Liver (tissue), 9 donors: ENCODE data around the gene SIL1. TPM values are rescaled to one million over a fixed set of nuclear protein-coding genes. Genes with fewer than 3 reads are reported as not detected.

Experiments
- DNase-seq: peaks from one replicate; pipeline ENCODE4 v3.0.0-alpha.2; 2017; ENCODE audit warnings: low spot score
- H3K27ac ChIP-seq, 2 donors: one replicate each; pipeline ENCODE4 v1.7.0; 2013; ENCODE audit warnings: inconsistent platforms in 2 of 2, low read length in 2 of 2, control low read depth in 1 of 2, low read depth in 1 of 2, mild to moderate bottlenecking in 1 of 2
- H3K27me3 ChIP-seq, 4 donors: one replicate each; pipeline versions ENCODE4 v1.6.1 to v1.7.0; 2013; ENCODE audit warnings: low read length in 3 of 4, inconsistent platforms in 1 of 4, mild to moderate bottlenecking in 1 of 4, moderate library complexity in 1 of 4; ENCODE audit not compliant: control insufficient read depth in 4 of 4, insufficient read depth in 4 of 4
- H3K36me3 ChIP-seq, 4 donors: one replicate each; pipeline versions ENCODE4 v1.6.1 to v1.7.0; 2013; ENCODE audit warnings: low read length in 3 of 4, mild to moderate bottlenecking in 3 of 4, low read depth in 1 of 4, moderate library complexity in 1 of 4; ENCODE audit not compliant: control insufficient read depth in 4 of 4, insufficient read depth in 3 of 4
- H3K4me1 ChIP-seq, 4 donors: one replicate each; pipeline versions ENCODE4 v1.6.1 to v1.7.0; 2013; ENCODE audit warnings: low read length in 3 of 4, mild to moderate bottlenecking in 3 of 4, moderate library complexity in 1 of 4; ENCODE audit not compliant: control insufficient read depth in 4 of 4, insufficient read depth in 4 of 4
- H3K4me3 ChIP-seq, 3 donors: one replicate each; pipeline versions ENCODE4 v1.6.1 to v1.7.0; 2013; ENCODE audit warnings: low read length in 3 of 3, control low read depth in 1 of 3, low read depth in 1 of 3, mild to moderate bottlenecking in 1 of 3
- H3K9ac ChIP-seq, 2 donors: one replicate each; pipeline ENCODE4 v1.7.0; 2013; ENCODE audit warnings: low read length in 2 of 2, mild to moderate bottlenecking in 2 of 2, moderate library complexity in 2 of 2, control low read depth in 1 of 2, low read depth in 1 of 2
- H3K9me3 ChIP-seq, 4 donors: one replicate each; pipeline versions ENCODE4 v1.6.1 to v1.7.0; 2013; ENCODE audit warnings: low read length in 3 of 4; ENCODE audit not compliant: control insufficient read depth in 4 of 4
- EGR1 ChIP-seq, 2 donors: IDR thresholded peaks; 2 replicates each; pipeline ENCODE4 v1.6.1; 2016 to 2018; ENCODE audit warnings: antibody characterized with exemption in 2 of 2, low read depth in 2 of 2
- FOXA1 ChIP-seq: IDR thresholded peaks from 2 replicates; pipeline ENCODE4 v1.6.1; 2016; ENCODE audit warnings: antibody characterized with exemption
- FOXA2 ChIP-seq: IDR thresholded peaks from 2 replicates; pipeline ENCODE4 v1.6.1; 2016; ENCODE audit warnings: antibody characterized with exemption
- GABPA ChIP-seq, 2 donors: IDR thresholded peaks in 1 of 2; conservative IDR thresholded peaks in 1 of 2; 2 replicates each; pipeline ENCODE4 v1.6.1; 2016; ENCODE audit warnings: antibody characterized with exemption in 2 of 2, mild to moderate bottlenecking in 1 of 2, moderate library complexity in 1 of 2
- HNF4A ChIP-seq, 2 donors: conservative IDR thresholded peaks; 2 replicates each; pipeline ENCODE4 v1.6.1; 2016; ENCODE audit warnings: antibody characterized with exemption in 2 of 2, mild to moderate bottlenecking in 2 of 2
- HNF4G ChIP-seq: IDR thresholded peaks from 2 replicates; pipeline ENCODE4 v1.6.1; 2016; ENCODE audit warnings: antibody characterized with exemption
- JUND ChIP-seq, 2 donors: IDR thresholded peaks; 2 replicates each; pipeline ENCODE4 v1.6.1; 2016; ENCODE audit warnings: antibody characterized with exemption in 2 of 2
- NR2F2 ChIP-seq: IDR thresholded peaks from 2 replicates; pipeline ENCODE4 v1.6.1; 2016; ENCODE audit warnings: antibody characterized with exemption
- RAD21 ChIP-seq, 2 donors: IDR thresholded peaks; 2 replicates each; pipeline ENCODE4 v1.6.1; 2016; ENCODE audit warnings: antibody characterized with exemption in 2 of 2, mild to moderate bottlenecking in 2 of 2
- RXRA ChIP-seq, 2 donors: IDR thresholded peaks; 2 replicates each; pipeline ENCODE4 v1.6.1; 2017 to 2018; ENCODE audit warnings: antibody characterized with exemption in 2 of 2, mild to moderate bottlenecking in 1 of 2
- SP1 ChIP-seq: IDR thresholded peaks from 2 replicates; pipeline ENCODE4 v1.6.1; 2018; ENCODE audit warnings: antibody characterized with exemption, mild to moderate bottlenecking
- TAF1 ChIP-seq: conservative IDR thresholded peaks from 2 replicates; pipeline ENCODE4 v1.6.1; 2016; ENCODE audit warnings: antibody characterized with exemption, mild to moderate bottlenecking
- YY1 ChIP-seq: IDR thresholded peaks from 2 replicates; pipeline ENCODE4 v1.6.1; 2016; ENCODE audit warnings: antibody characterized with exemption, mild to moderate bottlenecking
- WGBS: extraction: QIAGEN DNeasy Blood & Tissue Kit; methylation state at CpG from one replicate; pipeline ENCODE4 v1.1.7; 2013; 5-methylcytosine and 5-hydroxymethylcytosine counted together
- polyA plus RNA-seq, 2 donors: library from polyadenylated mRNA; stranded (reverse) in 1 of 2; unstranded in 1 of 2; fragments of 200-250 nt in 1 of 2; fragments of >200 nt in 1 of 2; fragmentation: Nextera tagmentation in 1 of 2; extraction: Ambion mirVana in 1 of 2; gene quantifications; one replicate each; pipeline versions ENCODE4 v1.2.1 to v1.2.3, GENCODE V29; 2013 to 2015
- total RNA-seq, 2 donors: library from RNA; depleted of rRNA; stranded (reverse); fragments of >200 nt; gene quantifications; one replicate each; pipeline ENCODE4 v1.2.3, GENCODE V29; 2014
- TF ChIP-seq, protein P1 (sequence below): IDR thresholded peaks from 2 replicates; pipeline ENCODE4 v1.6.1; 2016; ENCODE audit warnings: antibody characterized with exemption
- TF ChIP-seq, protein P2 (sequence below): IDR thresholded peaks from 2 replicates; pipeline ENCODE4 v1.6.1; 2016; ENCODE audit warnings: antibody characterized with exemption, mild to moderate bottlenecking
- TF ChIP-seq, protein P3 (sequence below): IDR thresholded peaks from 2 replicates; pipeline ENCODE4 v1.6.1; 2016; ENCODE audit warnings: antibody characterized with exemption
- TF ChIP-seq, protein P4 (sequence below): IDR thresholded peaks from 2 replicates; pipeline ENCODE4 v1.6.1; 2016; ENCODE audit warnings: antibody characterized with exemption
- TF ChIP-seq, protein P5 (sequence below): fragments of 150-350 bp; IDR thresholded peaks from 2 replicates; pipeline ENCODE4 v1.5.1; 2017; ENCODE audit warnings: improper control_type of control experiment, low read depth, low read length; ENCODE audit not compliant: missing input control
- donor health status: healthy.
- donor health status: healthy.
- donor health status: healthy.
- donor health status: healthy.
- donor health status: healthy.

The SIL1 gene
- total and polyA plus RNA-seq, 4 donors = 38.1 to 95.1 (median 76.2) TPM

DNA sequence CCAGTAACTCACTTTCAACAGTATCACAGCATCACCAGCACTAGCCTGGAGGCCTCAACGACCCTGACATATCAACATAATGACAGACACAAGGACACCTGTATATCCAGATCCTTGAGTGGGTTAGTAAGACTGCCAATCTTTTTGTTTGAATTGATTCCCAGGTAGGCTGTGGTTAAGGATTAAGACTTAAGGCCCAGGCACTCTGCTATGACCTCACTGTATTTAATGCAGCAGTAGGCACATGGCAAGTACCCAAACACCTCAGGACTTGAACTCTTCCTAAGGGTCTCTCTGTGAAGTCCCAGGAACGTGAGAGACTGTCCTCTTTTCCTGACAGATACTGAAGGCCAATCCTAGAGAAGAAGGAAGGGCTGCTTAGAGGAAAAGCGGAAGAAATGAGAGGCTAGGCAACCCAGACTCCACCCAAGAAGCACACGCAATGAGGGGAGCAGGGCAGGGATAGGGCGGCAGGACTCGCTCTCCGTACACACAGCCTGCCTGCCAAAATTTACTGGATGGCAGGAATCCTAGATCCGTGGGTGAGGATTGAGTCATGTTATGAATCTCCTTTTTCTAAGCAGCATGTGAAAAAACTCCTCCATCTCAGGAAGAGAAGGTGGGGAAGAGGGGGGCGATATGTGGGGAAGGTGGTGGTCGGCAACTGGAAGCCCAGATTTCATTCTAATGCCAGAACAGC, 93.4 kb downstream of the SIL1 start:
- Histone ChIP-seq H3K9ac (no peak overlapping the region), H3K4me1 (no peaks in the 10 kb centered on the region), H3K27me3 (no peaks in the 10 kb centered on the region), H3K36me3 (peaks cover 0 to 4% (median 1%) of the 10 kb centered on the region in 4 donors), H3K9me3 (no peaks in the 10 kb centered on the region), H3K4me3 (no peak overlapping the region), H3K27ac (no peak overlapping the region)
- DNase-seq = no peak
- TF ChIP-seq, protein P1, sequence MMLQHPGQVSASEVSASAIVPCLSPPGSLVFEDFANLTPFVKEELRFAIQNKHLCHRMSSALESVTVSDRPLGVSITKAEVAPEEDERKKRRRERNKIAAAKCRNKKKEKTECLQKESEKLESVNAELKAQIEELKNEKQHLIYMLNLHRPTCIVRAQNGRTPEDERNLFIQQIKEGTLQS = no peak
- no peak for TF ChIP-seq GABPA (IDR thresholded peaks at IDR 0.05 in 1 of 2, conservative IDR thresholded peaks at IDR 0.05 in 1 of 2)
- no peak for TF ChIP-seq RXRA (IDR thresholded peaks at IDR 0.05)
- TF ChIP-seq NR2F2 = no peak
- TF ChIP-seq SP1 = no peak
- TF ChIP-seq RAD21 (IDR thresholded peaks at IDR 0.05) = no peak
- no peak for TF ChIP-seq HNF4A (conservative IDR thresholded peaks at IDR 0.05)
- TF ChIP-seq FOXA2 = no peak
- no peak for TF ChIP-seq FOXA1
- TF ChIP-seq, protein P2, sequence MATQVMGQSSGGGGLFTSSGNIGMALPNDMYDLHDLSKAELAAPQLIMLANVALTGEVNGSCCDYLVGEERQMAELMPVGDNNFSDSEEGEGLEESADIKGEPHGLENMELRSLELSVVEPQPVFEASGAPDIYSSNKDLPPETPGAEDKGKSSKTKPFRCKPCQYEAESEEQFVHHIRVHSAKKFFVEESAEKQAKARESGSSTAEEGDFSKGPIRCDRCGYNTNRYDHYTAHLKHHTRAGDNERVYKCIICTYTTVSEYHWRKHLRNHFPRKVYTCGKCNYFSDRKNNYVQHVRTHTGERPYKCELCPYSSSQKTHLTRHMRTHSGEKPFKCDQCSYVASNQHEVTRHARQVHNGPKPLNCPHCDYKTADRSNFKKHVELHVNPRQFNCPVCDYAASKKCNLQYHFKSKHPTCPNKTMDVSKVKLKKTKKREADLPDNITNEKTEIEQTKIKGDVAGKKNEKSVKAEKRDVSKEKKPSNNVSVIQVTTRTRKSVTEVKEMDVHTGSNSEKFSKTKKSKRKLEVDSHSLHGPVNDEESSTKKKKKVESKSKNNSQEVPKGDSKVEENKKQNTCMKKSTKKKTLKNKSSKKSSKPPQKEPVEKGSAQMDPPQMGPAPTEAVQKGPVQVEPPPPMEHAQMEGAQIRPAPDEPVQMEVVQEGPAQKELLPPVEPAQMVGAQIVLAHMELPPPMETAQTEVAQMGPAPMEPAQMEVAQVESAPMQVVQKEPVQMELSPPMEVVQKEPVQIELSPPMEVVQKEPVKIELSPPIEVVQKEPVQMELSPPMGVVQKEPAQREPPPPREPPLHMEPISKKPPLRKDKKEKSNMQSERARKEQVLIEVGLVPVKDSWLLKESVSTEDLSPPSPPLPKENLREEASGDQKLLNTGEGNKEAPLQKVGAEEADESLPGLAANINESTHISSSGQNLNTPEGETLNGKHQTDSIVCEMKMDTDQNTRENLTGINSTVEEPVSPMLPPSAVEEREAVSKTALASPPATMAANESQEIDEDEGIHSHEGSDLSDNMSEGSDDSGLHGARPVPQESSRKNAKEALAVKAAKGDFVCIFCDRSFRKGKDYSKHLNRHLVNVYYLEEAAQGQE = no peak
- TF ChIP-seq JUND (IDR thresholded peaks at IDR 0.05) = no peak
- no peak for TF ChIP-seq EGR1 (IDR thresholded peaks at IDR 0.05; ENCODE audit: low read depth in 2 of 2)
- no peak for TF ChIP-seq HNF4G
- TF ChIP-seq, protein P3, sequence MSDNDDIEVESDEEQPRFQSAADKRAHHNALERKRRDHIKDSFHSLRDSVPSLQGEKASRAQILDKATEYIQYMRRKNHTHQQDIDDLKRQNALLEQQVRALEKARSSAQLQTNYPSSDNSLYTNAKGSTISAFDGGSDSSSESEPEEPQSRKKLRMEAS = no peak
- TF ChIP-seq TAF1 = no peak
- TF ChIP-seq YY1 = no peak
- TF ChIP-seq, protein P4, sequence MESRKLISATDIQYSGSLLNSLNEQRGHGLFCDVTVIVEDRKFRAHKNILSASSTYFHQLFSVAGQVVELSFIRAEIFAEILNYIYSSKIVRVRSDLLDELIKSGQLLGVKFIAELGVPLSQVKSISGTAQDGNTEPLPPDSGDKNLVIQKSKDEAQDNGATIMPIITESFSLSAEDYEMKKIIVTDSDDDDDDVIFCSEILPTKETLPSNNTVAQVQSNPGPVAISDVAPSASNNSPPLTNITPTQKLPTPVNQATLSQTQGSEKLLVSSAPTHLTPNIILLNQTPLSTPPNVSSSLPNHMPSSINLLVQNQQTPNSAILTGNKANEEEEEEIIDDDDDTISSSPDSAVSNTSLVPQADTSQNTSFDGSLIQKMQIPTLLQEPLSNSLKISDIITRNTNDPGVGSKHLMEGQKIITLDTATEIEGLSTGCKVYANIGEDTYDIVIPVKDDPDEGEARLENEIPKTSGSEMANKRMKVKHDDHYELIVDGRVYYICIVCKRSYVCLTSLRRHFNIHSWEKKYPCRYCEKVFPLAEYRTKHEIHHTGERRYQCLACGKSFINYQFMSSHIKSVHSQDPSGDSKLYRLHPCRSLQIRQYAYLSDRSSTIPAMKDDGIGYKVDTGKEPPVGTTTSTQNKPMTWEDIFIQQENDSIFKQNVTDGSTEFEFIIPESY = no peak
- TF ChIP-seq, protein P5, sequence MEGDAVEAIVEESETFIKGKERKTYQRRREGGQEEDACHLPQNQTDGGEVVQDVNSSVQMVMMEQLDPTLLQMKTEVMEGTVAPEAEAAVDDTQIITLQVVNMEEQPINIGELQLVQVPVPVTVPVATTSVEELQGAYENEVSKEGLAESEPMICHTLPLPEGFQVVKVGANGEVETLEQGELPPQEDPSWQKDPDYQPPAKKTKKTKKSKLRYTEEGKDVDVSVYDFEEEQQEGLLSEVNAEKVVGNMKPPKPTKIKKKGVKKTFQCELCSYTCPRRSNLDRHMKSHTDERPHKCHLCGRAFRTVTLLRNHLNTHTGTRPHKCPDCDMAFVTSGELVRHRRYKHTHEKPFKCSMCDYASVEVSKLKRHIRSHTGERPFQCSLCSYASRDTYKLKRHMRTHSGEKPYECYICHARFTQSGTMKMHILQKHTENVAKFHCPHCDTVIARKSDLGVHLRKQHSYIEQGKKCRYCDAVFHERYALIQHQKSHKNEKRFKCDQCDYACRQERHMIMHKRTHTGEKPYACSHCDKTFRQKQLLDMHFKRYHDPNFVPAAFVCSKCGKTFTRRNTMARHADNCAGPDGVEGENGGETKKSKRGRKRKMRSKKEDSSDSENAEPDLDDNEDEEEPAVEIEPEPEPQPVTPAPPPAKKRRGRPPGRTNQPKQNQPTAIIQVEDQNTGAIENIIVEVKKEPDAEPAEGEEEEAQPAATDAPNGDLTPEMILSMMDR = no peak
- WGBS = 86% methylated on average over 10 of the region's 10 CpGs
